ENCODE results near the gene RCAN3.
A peak's percentile ranks its signal among the peaks of the same experiment; 100 is the strongest.
"Not testable (repeated sequence)": the region's sequence is repeated elsewhere in the genome, so short reads cannot be mapped to it uniquely, and the experiment has no call there.

Gene RCAN3

DNA sequence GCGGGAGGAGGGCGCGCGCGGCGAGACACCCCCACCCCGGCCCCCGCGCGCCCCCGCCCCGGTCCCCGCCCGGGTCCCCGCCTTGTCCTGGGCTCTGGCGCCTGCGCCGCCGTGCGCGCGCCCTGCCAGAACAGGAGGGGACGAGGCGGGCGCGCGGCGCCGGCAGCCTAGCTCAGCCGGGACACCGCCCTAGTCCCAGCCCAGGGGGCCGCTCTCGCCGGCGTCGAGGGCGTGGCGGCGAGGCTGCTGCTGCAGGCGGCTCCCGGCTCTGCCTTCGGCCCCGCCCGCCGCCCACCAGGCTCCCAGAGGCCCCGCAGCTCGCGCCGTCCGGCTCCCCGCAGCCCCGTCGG is at the start of gene RCAN3:
Gene RCAN3, plus strand, starts transcription at position 128 of the 350 bp plus-strand sequence. CDS start 11,537 bp downstream, outside the sequence.
- intact Hi-C loops (cut with DNase I): no loop called here
- DNase-seq: peak; percentile 33 to 93 (median 84)

DNA sequence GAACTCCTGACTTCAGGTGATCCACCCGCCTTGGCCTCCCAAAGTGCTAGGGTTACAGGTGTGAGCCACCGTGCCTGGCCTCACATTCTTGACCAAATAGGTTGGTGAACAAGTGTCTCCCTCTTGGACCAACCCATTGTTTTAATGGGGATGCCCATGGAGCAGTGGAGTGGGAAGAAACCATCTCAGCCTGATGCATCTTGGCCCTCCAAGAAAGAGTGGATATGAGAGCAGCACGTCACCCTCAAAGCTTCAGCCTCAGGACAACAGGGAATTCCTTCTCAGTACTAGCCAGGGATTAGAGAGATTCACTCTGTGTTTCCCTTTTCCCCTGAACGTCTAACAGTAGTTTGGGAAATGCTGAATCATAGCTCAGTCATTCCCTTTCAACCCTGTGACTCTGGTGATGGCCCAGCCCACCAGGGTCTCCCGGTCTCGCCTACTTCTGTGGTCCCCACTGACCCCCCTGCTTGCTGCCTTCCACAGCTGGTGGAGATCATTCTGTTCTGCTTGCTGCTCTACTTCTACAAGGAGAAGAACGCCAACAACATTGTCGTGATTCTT is 49.6 kb upstream of the RCAN3 start:
- no peak for DNase-seq
- intact Hi-C loops (cut with DNase I): no loop called here

DNA sequence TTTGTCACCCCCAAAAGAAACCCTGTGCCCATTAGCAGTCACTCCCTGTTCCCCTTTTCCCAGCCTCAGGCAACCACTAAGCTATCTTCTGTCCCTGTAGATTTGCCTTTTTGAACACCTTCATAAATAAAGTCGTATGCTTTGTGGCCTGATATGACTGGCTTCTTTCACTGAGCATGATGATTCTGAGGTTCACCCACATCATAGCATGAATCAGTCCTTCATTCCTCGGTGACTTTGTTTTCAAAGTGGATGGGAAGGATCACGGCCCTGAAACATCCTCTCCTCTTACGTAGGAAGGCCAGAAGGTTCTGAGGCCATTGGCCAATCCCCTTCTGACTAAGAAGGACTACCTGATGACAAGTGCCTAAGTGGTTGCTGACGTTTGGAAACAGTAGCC is 48.0 kb upstream of the RCAN3 start:
- DNase-seq: no peak
- intact Hi-C loops (cut with DNase I): no loop called here

DNA sequence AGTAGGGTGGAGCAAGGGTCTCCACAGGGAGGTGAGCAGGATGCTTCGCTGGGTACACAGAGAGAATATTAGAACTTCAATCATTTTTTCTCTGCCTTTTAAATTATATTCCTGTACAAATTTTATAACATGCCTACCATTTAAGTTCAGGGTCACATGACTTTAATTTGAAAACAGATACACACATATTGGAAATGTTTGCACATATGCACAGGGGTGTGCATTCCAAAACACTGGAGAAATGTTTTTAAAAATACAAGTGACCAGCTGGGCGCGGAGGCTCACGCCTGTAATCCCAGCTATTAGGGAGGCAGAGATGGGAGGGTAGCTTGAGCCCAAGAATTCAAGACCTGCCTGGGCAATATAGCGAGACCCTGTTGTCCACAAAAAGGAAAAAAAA is 47.4 kb upstream of the RCAN3 start:
- intact Hi-C loops (cut with DNase I): no loop called here
- no peak for DNase-seq

DNA sequence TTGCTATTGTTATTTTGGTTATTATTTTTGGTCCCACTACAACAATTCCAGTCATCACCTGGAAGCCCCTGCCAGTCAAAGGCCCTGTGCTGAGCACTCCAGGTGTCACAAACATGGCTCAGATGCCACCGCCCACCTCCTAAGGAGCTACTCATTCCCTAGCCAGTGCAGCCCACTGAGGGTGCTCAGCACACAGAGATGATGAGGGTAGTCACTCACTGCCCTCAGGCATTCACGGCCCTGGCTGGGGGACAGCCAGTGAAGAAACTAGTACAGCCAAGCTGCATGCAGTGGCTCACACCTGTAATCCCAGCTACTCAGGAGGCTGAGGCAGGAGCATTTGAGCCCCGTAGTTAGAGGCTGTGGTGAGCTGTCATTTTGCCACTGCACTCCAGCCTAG is 44.8 kb upstream of the RCAN3 start:
- DNase-seq: no peak
- intact Hi-C loops (cut with DNase I): no loop called here

DNA sequence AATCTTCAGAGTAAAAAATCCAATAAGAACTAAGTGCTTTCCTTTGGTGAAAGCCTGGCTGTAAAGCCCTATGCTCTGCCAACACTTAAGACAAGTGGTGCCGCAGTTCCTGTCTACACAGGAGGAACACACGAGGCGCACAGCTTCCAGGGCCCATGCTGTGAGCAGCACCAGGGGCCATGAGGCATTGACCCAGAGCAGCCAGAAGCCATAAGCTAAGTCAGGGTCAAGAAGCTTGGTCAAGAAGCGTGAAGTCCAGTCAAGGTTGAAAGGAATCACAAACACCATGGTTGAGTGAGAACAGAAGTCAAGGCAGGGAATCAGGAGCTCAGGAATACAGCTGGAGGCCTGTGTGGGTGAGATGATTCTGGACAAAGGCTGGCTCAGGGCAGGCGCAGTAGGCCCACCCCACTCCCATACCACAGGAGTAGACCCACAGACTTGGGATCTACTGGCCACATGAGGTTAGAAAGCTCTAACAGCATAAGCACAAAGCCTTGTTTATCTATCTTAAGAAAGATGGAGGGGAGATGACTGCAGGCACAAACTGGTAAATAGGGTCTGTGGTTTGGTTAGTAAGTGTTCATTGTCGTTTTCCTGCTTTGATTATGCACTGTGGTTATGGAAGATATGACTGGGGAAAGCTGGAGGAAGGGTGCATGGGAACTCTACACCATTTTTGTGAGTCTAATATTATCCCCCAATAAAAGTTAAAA is 42.9 kb upstream of the RCAN3 start:
- intact Hi-C loops (cut with DNase I): no loop called here

DNA sequence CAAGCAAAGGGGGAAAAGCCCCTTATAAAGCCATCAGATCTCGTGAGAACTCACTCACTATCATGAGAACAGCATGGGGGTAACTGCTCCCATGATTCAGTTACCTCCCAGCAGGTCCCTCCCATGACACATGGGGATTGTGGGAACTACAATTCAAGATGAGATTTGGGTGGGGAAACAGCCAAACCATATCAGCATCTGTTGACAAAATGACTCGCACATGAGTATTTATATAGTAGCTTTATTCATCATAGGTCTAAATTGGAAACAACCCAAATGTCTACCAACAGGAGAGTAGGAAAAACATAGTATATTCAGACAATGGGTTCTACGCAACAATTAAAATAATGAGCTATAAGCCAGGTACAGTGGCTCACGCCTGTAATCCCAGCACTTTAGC is 40.5 kb upstream of the RCAN3 start:
- DNase-seq; intact Hi-C loops (cut with DNase I): not testable (repeated sequence)

More for the DNA sequence above, 42.9 kb upstream of the RCAN3 start:
- no peak for DNase-seq

DNA sequence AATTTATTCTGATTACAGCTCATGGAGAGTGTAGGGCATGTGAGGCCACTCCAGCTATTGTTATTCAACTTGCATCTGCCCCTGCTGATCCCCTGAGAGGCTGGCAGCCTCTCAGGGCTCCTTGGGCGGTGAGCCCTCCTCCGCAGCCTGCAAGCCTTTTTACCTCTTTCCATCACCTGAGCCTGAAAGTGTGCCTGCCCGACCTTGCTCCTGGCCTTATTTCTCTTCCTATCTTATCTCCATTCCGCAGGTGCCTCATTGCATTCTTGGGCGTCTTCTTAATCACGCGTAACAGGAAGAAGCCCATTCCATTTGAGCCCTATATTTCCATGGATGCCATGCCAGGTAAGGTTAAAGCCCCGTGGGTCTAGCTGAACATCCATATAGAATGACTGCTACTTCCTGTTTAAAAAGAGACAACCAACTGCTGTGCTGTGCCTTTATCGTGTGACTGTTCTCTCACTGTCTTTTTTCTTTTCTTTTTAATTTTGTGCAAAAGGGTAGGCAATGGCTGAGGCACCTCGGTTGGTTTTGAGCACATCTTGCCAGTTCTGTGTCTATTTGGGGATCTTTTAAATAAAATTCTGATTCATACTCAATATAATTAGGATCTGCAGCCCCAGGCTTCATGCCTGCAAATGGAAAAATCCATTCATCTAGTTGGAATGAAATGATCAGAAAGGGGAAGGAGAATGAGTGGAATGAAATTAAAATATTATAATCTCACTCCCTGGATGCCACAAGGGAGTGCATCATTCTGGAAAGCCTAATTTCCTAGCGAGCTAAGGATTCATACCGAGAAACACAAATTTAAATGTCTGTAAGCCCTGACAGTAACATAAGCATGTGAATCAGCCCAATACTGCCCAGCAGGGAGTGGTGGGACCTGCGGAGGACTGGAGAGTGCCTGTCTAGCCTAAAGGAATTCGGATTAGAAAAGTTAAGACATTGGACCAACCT is 38.6 kb upstream of the RCAN3 start:
- DNase-seq: peak in 14 of 42 donors; percentile 8 to 57 (median 22)

DNA sequence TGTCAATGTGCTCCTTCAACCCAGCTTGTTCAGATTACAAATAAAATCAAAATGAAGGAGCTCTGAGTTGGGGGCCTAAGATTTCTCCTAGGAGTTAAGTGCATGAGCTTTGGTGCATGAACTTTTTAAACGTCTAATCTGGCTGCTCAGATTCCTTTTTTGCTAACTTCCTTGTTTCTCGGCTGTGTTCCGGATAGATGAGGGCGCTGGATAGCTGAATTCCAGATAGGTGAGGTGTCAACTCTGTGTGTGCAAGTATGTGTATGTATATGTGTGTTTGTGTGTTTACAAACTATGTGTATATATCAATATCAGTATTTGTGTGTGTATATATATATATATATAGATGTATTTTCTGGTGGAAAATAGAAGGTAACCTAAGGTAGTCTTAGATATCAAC is 37.5 kb upstream of the RCAN3 start:
- intact Hi-C loops (cut with DNase I): no loop called here
- DNase-seq: no peak

More for the DNA sequence above, 38.6 kb upstream of the RCAN3 start:
- intact Hi-C loops (cut with DNase I): no loop called here

DNA sequence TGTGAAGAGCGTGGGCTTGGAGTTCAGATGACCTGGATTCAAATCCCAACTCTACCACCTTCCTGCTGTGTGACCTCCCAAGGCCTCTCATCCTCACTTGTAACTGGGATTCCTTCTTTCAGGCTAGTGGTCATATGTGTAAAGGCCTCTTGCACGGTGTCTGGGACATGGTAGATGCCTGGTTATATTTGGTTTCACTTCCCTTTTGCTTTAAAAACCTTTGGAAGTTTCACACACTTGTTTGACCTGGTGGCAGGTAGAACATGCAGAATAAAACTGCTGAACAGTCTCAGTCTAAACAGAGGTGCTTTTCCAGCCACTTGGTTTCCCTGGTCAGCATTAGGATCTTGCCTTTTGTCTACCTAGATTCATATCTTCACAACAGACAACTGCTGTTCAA is 37.0 kb upstream of the RCAN3 start:
- intact Hi-C loops (cut with DNase I): no loop called here
- no peak for DNase-seq

DNA sequence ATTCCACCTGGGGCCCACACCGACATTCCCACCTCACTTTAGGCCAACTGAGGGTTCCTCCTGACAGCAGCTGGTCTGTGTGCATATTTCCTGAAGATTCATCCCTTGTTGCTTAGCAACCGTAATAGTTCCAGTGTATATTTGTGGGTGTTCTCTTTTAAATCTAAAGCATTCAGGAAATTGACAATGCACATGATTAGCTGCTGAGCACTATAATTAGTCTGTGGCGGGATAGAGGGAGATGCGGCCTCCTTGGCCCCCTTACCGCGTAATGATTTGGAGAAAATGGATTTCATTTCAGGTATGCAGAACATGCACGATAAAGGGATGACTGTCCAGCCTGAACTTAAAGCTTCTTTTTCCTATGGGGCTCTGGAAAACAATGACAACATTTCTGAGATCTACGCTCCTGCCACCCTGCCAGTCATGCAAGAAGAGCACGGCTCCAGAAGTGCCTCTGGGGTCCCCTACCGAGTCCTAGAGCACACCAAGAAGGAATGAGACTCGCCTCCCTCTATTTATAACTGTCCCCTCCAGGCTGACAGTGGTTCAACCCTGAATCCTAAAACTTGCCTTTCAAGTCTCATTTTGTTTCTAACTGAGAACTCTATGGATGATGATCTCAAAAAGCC is 33.8 kb upstream of the RCAN3 start:
- peak in 4 of 42 donors; percentile 8 to 39 (median 12) for DNase-seq
- intact Hi-C loops (cut with DNase I): no loop called here

DNA sequence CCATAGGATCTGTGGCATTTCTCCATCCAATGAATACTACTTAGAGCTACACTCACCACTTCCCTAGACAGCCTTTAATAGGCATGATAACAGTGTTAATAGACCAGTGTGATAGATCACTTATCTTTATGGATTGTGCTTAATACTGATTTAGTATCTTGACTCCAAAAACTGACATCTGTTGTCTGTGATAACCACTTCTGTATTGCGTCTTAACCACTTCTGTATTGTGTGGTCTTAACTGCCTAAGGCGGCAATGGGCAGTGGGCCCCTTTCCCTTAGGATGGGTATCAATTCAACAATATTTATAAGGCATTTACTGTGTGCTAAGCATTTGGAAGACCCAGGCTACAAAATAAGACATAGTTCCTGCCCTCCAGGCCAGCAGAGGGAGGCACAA is 32.0 kb upstream of the RCAN3 start:
- intact Hi-C loops (cut with DNase I): no loop called here
- DNase-seq: no peak

DNA sequence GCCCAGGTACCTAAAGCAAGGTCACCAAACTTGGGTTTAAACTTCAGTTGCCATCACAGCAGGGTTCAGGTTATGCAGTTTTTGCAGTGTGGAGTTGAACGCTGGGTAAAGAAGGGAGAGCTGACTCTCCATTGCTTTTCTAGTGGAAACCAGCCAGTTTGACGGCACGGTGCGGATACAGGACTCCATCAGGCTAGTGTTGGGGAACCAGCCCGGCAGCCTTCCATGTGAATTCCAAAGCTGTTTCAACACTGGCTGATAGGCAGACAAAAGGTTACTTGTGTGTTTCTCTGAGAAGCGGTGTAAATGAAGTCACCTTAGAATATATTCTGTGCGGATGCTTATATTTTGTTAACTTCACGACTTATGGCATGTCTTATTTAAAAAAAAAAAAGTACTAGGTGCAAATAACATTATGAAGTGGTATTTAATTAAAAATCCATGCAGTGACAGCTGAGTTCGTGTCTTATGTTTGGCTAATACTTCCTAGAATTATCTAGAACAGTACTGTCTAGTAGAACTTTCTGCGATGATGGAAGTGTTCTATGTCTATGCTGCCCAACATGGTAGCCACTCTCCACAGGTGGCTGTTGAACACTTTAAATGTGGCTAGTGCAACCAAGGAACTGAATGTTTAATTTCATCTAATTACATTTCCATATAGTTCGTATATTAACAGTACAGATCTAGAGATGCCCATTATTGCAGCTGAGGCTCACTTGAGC is 29.9 kb upstream of the RCAN3 start:
- intact Hi-C loops (cut with DNase I): no loop called here
- peak in 1 of 42 donors; percentile 3 for DNase-seq

DNA sequence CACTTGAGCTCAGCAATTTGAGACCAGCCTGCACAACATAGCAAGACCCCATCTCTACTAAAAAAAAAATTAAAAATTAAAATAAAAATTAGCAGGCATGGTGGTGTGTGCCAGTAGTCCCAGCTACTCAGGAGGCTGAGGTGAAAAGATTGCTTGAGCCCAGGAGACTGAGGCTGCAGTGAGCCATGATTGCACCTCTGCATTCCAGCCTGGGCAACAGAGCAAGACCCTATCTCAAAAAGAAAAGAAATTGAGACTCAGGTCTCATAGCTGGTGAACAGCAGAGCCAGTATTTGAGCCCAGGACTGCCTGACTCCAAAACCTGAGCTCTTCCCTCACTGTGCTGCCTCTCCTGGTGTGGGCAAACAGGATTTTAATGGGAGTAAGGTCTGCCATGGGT is 28.4 kb upstream of the RCAN3 start:
- no peak for DNase-seq
- intact Hi-C loops (cut with DNase I): no loop called here

DNA sequence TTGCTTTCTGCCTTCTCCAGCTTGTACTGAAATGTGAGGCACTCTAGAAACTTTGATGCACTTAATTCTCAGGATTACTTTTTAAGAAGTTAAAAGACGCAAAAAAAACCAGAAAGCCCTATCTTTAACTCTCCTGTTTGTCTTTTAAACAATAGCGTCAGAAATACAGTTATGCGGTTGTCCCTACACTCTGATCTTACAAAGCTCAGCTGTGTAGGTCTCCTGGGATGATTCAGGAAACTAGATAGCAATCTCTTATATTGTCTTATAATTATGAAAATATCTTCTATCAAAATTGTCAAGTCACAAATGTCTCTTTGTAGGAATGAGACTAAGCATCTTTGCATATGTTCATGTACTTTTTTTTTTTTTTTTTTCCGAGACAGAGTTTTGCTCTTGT is 26.9 kb upstream of the RCAN3 start:
- intact Hi-C loops (cut with DNase I): no loop called here
- DNase-seq: no peak

DNA sequence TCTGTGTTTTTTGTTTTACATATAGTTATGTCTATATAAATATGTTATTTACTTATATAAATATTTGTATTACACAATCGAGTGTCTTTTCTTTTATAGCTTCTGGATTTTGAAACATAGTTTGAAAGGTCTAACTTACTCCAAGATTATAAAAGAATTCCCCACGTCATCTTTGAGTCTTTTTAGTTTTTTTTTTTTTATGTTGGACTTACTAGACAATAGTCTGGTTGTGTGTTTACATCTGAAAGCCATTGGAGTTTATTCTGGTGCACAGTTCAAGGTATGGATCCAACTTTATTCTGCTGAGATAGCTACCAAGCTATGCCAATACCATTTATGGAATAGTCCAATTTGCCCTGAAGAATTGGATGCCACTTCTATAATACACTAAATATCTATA is 26.1 kb upstream of the RCAN3 start:
- no peak for DNase-seq

DNA sequence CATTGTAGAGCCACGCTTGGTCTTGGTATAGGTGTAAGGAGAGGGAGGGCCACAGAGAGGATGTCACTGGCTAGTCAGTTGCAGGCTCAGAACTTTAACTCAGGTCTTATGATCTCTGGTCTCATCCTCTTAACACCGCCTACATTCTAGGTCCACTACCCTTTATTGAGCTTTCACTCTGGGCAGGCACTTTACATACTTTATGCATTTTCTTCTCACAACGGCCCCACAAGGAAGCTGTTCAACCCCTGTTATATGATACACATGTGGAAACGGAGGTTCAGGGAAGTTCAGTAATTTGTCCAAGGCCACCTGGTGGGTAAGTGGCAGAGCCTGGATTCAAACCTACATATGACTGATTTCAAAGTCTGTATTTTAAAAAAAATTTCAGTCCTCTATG is 25.3 kb upstream of the RCAN3 start:
- intact Hi-C loops (cut with DNase I): no loop called here
- DNase-seq: peak in 1 of 42 donors; percentile 1

More for the DNA sequence above, 26.1 kb upstream of the RCAN3 start:
- intact Hi-C loops (cut with DNase I): no loop called here

DNA sequence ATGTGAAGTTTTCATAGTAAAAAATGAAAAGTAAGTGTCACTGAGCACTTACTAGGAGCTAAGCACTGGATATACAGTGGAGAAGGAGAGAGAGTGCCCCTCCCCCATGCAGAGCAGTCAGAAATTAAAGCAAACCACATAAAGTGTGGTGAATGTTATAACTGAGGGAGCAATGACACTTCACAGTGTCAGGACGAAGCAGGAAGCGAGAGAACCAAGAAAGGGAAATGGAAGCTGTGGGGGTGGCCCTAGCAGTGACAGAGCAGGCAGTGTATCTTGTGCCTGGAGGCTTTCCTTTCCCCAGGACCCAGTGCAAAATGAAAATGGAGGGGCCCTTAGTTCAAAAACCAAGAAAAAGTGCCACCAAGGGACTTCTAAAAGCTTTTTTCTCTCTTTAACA is 21.5 kb upstream of the RCAN3 start:
- intact Hi-C loops (cut with DNase I): no loop called here
- peak in 31 of 42 donors; percentile 12 to 76 (median 43) for DNase-seq
